ENCODE data around the gene ZNF776.

The ZNF776 gene

DNA sequence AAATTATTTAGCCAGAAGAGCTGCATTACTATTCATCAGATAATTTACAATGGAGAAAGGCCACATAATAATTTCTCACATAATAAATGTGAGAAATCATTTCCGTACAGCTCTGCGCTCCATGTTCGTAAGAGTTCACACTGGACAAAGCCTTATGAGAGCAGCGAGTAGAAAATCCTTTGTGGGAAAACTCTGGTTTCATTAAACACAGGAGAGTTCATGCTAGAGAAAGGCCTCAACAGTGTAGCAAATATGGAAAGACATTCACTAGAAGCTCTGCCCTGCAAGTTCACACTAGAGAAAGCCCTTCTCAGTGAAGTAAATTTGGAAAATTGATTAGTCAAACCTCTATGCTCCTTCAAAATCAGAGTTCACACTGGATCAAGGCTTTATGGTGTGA, 8.4 kb downstream of the ZNF776 start:
- Histone ChIP-seq H3K27ac (ENCODE audit: low read depth, low read length) (no peak overlapping the region), H3K4me2 (ENCODE audit: low read length) (no peak overlapping the region), H3K27me3 (ENCODE audit: control insufficient read depth, low read length) (no peaks in the 10 kb centered on the region), H3K4me3 (ENCODE audit: low read length) (no peak overlapping the region), H4K20me1 (ENCODE audit: control insufficient read depth, insufficient read depth, low read depth, low read length) (no peaks in the 10 kb centered on the region), H3K36me3 (ENCODE audit: control insufficient read depth, low read length) (peaks cover 71% of the 10 kb centered on the region), H3K79me2 (ENCODE audit: control insufficient read depth, low read length) (no peaks in the 10 kb centered on the region), H3F3A (ENCODE audit: control insufficient read depth, insufficient read depth) (no peaks in the 10 kb centered on the region), H3K9me3 (ENCODE audit: control insufficient read depth, insufficient read depth, low read length) (peaks cover 48% of the 10 kb centered on the region; the same call in 1 of the 2 replicates), H3K9me2 (replicated peaks; ENCODE audit: control insufficient read depth, low read length) (no peaks in the 10 kb centered on the region), H3K4me1 (ENCODE audit: control insufficient read depth, low read length) (no peaks in the 10 kb centered on the region)
- TF ChIP-seq, protein P1, sequence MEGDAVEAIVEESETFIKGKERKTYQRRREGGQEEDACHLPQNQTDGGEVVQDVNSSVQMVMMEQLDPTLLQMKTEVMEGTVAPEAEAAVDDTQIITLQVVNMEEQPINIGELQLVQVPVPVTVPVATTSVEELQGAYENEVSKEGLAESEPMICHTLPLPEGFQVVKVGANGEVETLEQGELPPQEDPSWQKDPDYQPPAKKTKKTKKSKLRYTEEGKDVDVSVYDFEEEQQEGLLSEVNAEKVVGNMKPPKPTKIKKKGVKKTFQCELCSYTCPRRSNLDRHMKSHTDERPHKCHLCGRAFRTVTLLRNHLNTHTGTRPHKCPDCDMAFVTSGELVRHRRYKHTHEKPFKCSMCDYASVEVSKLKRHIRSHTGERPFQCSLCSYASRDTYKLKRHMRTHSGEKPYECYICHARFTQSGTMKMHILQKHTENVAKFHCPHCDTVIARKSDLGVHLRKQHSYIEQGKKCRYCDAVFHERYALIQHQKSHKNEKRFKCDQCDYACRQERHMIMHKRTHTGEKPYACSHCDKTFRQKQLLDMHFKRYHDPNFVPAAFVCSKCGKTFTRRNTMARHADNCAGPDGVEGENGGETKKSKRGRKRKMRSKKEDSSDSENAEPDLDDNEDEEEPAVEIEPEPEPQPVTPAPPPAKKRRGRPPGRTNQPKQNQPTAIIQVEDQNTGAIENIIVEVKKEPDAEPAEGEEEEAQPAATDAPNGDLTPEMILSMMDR (IDR thresholded peaks at IDR 0.05; ENCODE audit: low read depth, low read length, poor library complexity, severe bottlenecking): no peak
- TF ChIP-seq EZH2phosphoT487 (IDR thresholded peaks at IDR 0.05; ENCODE audit: borderline replicate concordance, low read length): no peak

DNA sequence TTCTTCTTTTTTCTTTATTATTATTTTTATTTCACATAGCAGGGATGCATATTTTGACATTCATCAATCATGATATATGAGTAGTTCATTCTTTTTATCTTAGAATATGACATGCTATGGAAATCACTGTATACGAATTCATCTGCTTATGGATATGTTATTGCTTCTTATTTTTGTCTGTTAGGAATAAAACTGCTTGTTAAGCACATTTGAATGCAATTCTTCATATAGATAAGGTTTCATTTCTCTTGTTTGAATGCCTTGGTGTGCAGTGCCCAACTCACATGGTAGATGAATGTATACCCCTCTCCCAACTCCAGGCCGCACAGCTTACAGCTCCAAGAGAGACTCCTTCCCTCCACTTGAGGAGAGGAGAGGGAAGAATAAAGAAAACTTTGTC, 11.3 kb downstream of the ZNF776 start:
- Histone ChIP-seq H3K9me3 (ENCODE audit: control insufficient read depth, insufficient read depth, low read length) (peaks cover 40% of the 10 kb centered on the region; the same call in 1 of the 2 replicates), H3K36me3 (ENCODE audit: control insufficient read depth, low read length) (peaks cover 51% of the 10 kb centered on the region), H3K4me2 (ENCODE audit: low read length) (no peak overlapping the region), H3K4me3 (ENCODE audit: low read length) (no peak overlapping the region), H3F3A (ENCODE audit: control insufficient read depth, insufficient read depth) (no peaks in the 10 kb centered on the region), H3K27ac (ENCODE audit: low read depth, low read length) (no peak overlapping the region), H3K27me3 (ENCODE audit: control insufficient read depth, low read length) (no peaks in the 10 kb centered on the region), H3K9me2 (replicated peaks; ENCODE audit: control insufficient read depth, low read length) (no peaks in the 10 kb centered on the region), H3K79me2 (ENCODE audit: control insufficient read depth, low read length) (no peaks in the 10 kb centered on the region), H3K4me1 (ENCODE audit: control insufficient read depth, low read length) (no peaks in the 10 kb centered on the region), H4K20me1 (ENCODE audit: control insufficient read depth, insufficient read depth, low read depth, low read length) (no peaks in the 10 kb centered on the region)
- no peak for TF ChIP-seq EZH2phosphoT487 (IDR thresholded peaks at IDR 0.05; ENCODE audit: borderline replicate concordance, low read length)
- TF ChIP-seq, protein P1 (IDR thresholded peaks at IDR 0.05; ENCODE audit: low read depth, low read length, poor library complexity, severe bottlenecking): no peak

DNA sequence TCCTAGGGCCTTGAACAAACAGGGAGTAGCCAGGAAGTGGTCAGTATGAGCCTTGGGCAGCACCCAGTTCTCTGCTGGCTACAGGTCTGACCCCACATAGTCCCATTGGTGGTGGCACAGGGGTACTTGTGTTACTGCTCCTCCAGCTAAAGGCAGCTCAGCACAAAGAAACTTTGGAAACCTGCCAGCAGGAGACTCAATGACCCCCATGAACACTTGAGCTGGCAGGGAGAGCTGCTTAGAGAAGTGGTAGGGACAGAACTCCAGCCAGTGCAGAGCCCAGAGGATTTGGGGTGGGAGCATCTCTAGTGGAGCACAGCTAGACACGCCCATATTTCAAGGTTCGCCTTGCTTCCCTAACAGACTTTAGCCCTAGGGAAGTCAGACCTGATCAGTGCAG, 12.5 kb downstream of the ZNF776 start:
- Histone ChIP-seq H3K4me1 (ENCODE audit: control insufficient read depth, low read length) (no peaks in the 10 kb centered on the region), H3K4me3 (ENCODE audit: low read length) (no peak overlapping the region), H3K9me2 (replicated peaks; ENCODE audit: control insufficient read depth, low read length) (no peaks in the 10 kb centered on the region), H3K27ac (ENCODE audit: low read depth, low read length) (no peak overlapping the region), H3K9me3 (ENCODE audit: control insufficient read depth, insufficient read depth, low read length) (peaks cover 34% of the 10 kb centered on the region; the same call in 1 of the 2 replicates), H3K36me3 (ENCODE audit: control insufficient read depth, low read length) (peaks cover 40% of the 10 kb centered on the region), H3K79me2 (ENCODE audit: control insufficient read depth, low read length) (no peaks in the 10 kb centered on the region), H3F3A (ENCODE audit: control insufficient read depth, insufficient read depth) (no peaks in the 10 kb centered on the region), H3K4me2 (ENCODE audit: low read length) (no peak overlapping the region), H3K27me3 (ENCODE audit: control insufficient read depth, low read length) (no peaks in the 10 kb centered on the region), H4K20me1 (ENCODE audit: control insufficient read depth, insufficient read depth, low read depth, low read length) (no peaks in the 10 kb centered on the region)
- TF ChIP-seq, protein P1 (IDR thresholded peaks at IDR 0.05; ENCODE audit: low read depth, low read length, poor library complexity, severe bottlenecking): no peak
- TF ChIP-seq EZH2phosphoT487 (IDR thresholded peaks at IDR 0.05; ENCODE audit: borderline replicate concordance, low read length): no peak

Data from DOHH2 (cell line).